ENCODE data around the gene EFNA4. TPM values are rescaled to one million over a fixed set of nuclear protein-coding genes. Genes with fewer than 3 reads are reported as not detected.
A peak's percentile ranks its signal among the peaks of the same experiment; 100 is the strongest.

Gene EFNA4
- total RNA-seq, 1 experiment from 2014 or later: 7.4 TPM

- Mint-ChIP-seq H3K9me3 (ENCODE audit: unreplicated experiment) (no peaks in the 10 kb centered on the region), H3K27ac (ENCODE audit: low read depth, unreplicated experiment) (no peak overlapping the region), H3K4me1 (ENCODE audit: insufficient read depth, unreplicated experiment) (peaks cover 33% of the 10 kb centered on the region), H3K36me3 (ENCODE audit: insufficient read depth, unreplicated experiment) (no peaks in the 10 kb centered on the region), H3K27me3 (ENCODE audit: insufficient read depth, unreplicated experiment) (no peaks in the 10 kb centered on the region), H3K4me3 (ENCODE audit: unreplicated experiment) (no peak overlapping the region)
- ChIA-PET POLR2A (interaction anchor here (0.6 to 5.4 kb wide), 20 partner anchors 19 to 128 kb away, joined by 3 to 24 read pairs (median 6); partner anchors contain the start of genes CKS1B, FLAD1, KRTCAP2 and PMVK), CTCF (interaction anchor here (0.6 to 23.3 kb wide), 35 partner anchors 8 to 1416 kb away, joined by 3 to 390 read pairs (median 5); partner anchors contain the start of genes DCST1, DCST2, EFNA4 and FLAD1)
- no peak for TF ChIP-seq CTCF (IDR thresholded peaks at IDR 0.05; ENCODE audit: unreplicated experiment)
- DNase-seq (ENCODE audit: unreplicated experiment): no peak
- intact Hi-C loops (cut with micrococcal nuclease): loop anchor here (2.0 kb wide), 1 partner anchor 42 kb away; the partner anchor contains the start of gene ZBTB7B
- BruUV-seq (replicated peaks): no TSS peak
These were observed 19.2 kb upstream of the EFNA4 start for GRCh38 chr1:155044365-155044764.

DNA sequence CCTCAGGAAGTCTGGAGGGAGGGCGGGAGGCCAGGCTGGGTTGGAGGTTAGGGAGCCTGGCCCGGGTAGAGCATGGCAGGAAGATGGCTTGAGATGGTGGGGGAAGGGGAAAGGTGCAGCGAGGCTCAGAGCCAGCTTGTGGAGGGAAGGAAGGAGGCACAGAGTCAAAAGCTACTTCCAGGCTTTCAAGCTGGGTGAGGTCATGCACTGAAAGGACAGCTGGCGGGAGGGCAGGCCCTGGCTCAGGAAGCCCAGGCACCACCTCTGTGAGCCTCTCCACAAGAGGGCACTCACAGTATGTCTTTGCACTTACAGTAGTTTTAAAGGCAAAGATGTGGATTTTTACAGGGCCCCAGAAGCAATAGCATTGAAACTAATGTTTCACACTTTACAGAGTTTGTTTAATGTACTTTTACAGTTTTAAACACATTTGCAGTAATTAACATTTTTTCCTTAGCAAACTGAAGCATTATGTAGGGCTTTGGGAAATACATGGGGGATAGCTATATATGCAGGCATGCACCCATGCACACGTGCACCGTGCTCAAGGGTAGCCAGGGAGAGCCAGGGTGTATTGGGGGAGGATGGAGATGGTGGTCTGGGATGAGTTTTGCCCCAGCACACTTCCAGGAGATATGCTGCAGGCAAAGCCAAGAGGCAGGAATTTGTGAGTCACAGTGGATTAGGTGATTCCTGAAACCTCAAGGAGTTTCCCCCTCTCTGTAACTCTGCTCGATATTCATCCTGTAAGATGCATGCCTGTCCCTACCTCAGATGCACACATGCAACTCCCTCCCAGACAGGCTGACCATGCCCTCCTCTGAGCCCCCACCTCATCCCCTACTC, 18.5 kb upstream of the EFNA4 start:
- BruUV-seq (replicated peaks): no TSS peak
- intact Hi-C loops (cut with micrococcal nuclease): loop anchor here (1.0 to 2.0 kb wide), 3 partner anchors 16 to 42 kb away; partner anchors contain the start of gene ZBTB7B
- H3K27ac Mint-ChIP-seq (ENCODE audit: low read depth, unreplicated experiment): no peak overlapping the region

DNA sequence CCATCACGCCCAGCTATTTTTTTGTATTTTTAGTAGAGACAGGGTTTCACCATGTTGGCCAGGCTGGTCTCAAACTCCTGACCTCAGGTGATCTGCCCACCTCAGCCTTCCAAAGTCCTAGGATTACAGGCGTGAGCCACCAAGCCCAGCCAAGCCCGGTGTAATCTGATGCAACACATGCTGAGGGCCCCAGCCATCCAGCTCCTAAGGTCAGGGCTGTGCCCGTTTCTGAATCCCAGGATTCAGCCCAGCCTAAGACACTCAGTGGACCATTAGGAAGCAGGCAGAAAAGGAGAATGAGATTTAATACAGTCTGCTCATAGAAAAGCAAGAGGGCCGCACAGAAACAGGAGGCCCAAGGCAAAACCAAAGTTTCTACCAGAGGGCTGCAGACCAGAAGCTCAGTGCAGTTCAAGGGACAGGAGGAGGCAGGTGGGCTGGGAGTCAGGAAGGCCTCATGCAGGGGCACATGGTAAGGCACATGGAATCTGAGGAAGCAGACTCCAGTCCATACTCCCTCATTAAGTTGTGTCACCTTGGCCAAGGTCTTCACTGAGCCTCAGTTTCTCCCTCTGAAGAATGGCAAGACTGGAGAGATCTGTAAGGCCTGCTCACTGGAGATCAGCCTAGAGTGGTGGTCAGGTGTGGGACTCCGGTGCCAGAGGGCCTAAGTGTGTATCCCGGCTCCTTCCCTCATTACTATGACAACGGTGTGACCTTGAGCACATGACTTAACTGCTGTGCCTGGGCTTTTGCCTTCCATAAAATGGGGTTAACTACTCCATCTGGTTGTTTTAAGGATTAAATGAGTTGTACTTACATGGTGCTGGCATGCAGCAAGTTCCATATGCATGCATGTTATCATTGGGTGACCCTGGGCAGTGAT, 14.8 kb upstream of the EFNA4 start:
- Mint-ChIP-seq H3K27me3 (ENCODE audit: insufficient read depth, unreplicated experiment) (no peaks in the 10 kb centered on the region), H3K4me1 (ENCODE audit: insufficient read depth, unreplicated experiment) (peaks cover 54% of the 10 kb centered on the region), H3K27ac (ENCODE audit: low read depth, unreplicated experiment) (peak overlapping the region; percentile 80), H3K36me3 (ENCODE audit: insufficient read depth, unreplicated experiment) (peaks cover 7% of the 10 kb centered on the region), H3K4me3 (ENCODE audit: unreplicated experiment) (no peak overlapping the region), H3K9me3 (ENCODE audit: unreplicated experiment) (no peaks in the 10 kb centered on the region)
- intact Hi-C loops (cut with micrococcal nuclease): no loop called here
- no peak for DNase-seq (ENCODE audit: unreplicated experiment)
- POLR2A ChIA-PET: interaction anchor here (0.6 to 8.7 kb wide), 13 partner anchors 10 to 1533 kb away, joined by 3 to 156 read pairs (median 7); partner anchors contain the start of genes CKS1B, FLAD1, SHC1 and SLC50A1
- TF ChIP-seq CTCF (IDR thresholded peaks at IDR 0.05; ENCODE audit: unreplicated experiment): no peak
- no TSS peak for BruUV-seq (replicated peaks)
- CTCF ChIA-PET: interaction anchor here (0.5 to 23.3 kb wide), 18 partner anchors 9 to 489 kb away, joined by 3 to 390 read pairs (median 4); partner anchors contain the start of genes EFNA4 and SHC1

More for the DNA sequence above, 18.5 kb upstream of the EFNA4 start:
- H3K27me3 Mint-ChIP-seq (ENCODE audit: insufficient read depth, unreplicated experiment): no peaks in the 10 kb centered on the region
- TF ChIP-seq CTCF (IDR thresholded peaks at IDR 0.05; ENCODE audit: unreplicated experiment): peak; percentile 83
- POLR2A ChIA-PET: interaction anchor here (0.8 to 5.4 kb wide), 17 partner anchors 19 to 108 kb away, joined by 3 to 24 read pairs (median 6); partner anchors contain the start of genes CKS1B, FLAD1, PBXIP1 and PYGO2
- peaks cover 37% of the 10 kb centered on the region for H3K4me1 Mint-ChIP-seq (ENCODE audit: insufficient read depth, unreplicated experiment)
- no peaks in the 10 kb centered on the region for H3K36me3 Mint-ChIP-seq (ENCODE audit: insufficient read depth, unreplicated experiment)
- CTCF ChIA-PET: interaction anchor here (0.5 to 23.3 kb wide), 37 partner anchors 7 to 1415 kb away, joined by 3 to 390 read pairs (median 5); partner anchors contain the start of genes DCST1, DCST2, EFNA4 and FLAD1
- no peak overlapping the region for H3K4me3 Mint-ChIP-seq (ENCODE audit: unreplicated experiment)
- peak; percentile 90 for DNase-seq (ENCODE audit: unreplicated experiment)
- no peaks in the 10 kb centered on the region for H3K9me3 Mint-ChIP-seq (ENCODE audit: unreplicated experiment)
